NCI-H460 (cell line): ENCODE results near the gene B4GALNT1. TPM values are rescaled to one million over a fixed set of nuclear protein-coding genes. Genes with fewer than 3 reads are reported as not detected.
A peak's percentile ranks its signal among the peaks of the same experiment; 100 is the strongest.
"Not testable (repeated sequence)": the region's sequence is repeated elsewhere in the genome, so short reads cannot be mapped to it uniquely, and the experiment has no call there.

Experiments used
- DNase-seq: peaks from one replicate; pipeline ENCODE4 v3.0.0-alpha.2; 2016; ENCODE audit warnings: low read depth; ENCODE audit errors: extremely low read depth
- polyA plus RNA-seq: library from polyadenylated mRNA; depleted of rRNA; stranded (reverse); fragments of >200 nt; gene quantifications from 2 replicates; pipeline ENCODE4 v1.2.3, GENCODE V29; 2014; cell fraction: nucleus; rRNA removed
- total RNA-seq: library from RNA; depleted of rRNA; stranded (reverse); fragments of >200 nt; shearing (Covaris generic); gene quantifications from 2 replicates; pipeline ENCODE4 v1.2.3, GENCODE V29; 2014; rRNA removed

B4GALNT1 gene
- total RNA-seq, result 43.1 and 46.4 TPM in 2 replicates
- 142 and 146 TPM in 2 replicates for polyA plus RNA-seq

DNA sequence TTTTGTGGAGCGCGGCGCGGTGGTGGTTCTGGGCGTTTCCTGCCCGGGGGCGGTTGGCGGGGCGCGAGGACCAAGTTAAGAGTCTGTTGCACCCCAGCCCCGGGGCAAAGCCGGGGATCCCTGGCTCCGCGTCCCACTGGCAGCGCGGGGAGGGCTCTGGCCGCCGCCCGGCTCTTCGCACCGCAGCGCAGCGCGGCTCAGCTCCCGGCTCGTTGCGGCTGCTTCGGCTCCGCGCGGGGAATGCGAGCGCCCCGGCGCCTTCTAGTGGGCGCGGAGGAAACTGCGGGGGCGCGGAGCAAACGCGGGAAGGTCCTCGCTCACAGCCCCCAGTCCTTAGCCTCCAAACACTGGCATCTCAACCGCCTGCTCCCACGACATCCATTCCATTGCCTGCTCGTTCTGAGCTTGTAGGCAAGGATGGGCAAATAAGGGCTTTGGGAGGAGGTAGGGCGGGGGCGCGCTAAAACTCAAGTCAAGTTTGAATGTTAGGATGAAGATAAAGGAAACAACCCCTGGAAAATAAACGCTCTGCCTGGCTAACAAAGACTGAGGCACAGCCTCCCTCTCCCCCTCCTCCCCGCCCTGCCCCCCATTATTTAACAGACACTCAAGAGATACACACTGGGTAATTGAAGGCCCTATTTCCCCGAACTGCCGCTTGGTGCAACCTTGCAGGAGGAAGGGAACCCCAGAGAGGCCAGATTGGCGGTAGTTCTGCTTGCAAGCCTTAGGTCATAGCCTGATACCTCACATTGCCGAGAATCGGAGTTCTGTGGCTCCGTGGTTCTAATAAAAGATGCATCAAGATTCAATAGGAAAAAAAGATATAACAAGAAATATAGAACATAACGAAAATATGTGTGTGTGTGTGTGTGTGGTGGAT, at the start of gene B4GALNT1:
TSS of gene B4GALNT1 (minus strand) at position 244 of the 883 bp plus-strand sequence. CDS start 1,069 bp downstream, outside the sequence.
- DNase-seq, result peak; percentile 61

- no peak for DNase-seq
Measured at GRCh38 chr12:57679697-57680096, 46.7 kb upstream of the B4GALNT1 start.

- not testable (repeated sequence) for DNase-seq
Measured at GRCh38 chr12:57677947-57678346, 44.9 kb upstream of the B4GALNT1 start.

DNA sequence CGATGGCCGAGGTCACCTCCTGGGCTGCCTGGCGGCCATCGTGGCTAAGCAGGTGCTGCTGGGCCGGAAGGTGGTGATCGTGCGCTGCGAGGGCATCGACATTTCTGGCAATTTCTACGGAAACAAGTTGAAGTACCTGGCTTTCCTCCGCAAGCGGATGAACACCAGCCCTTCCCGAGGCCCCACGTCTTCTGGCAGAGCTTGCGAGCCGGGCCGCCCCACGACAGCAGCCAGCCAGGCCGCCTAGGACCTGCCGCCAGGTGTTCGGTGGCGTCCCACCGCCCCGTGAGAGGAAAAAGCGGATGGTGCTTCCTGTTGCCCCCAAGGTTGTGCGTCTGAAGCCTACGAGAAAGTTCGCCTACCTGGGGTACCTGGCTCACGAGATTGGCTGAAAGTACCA, 41.7 kb upstream of the B4GALNT1 start:
- DNase-seq, result no peak

GRCh38 chr12:57672801-57673200, 39.8 kb upstream of the B4GALNT1 start:
- DNase-seq, result no peak

DNA sequence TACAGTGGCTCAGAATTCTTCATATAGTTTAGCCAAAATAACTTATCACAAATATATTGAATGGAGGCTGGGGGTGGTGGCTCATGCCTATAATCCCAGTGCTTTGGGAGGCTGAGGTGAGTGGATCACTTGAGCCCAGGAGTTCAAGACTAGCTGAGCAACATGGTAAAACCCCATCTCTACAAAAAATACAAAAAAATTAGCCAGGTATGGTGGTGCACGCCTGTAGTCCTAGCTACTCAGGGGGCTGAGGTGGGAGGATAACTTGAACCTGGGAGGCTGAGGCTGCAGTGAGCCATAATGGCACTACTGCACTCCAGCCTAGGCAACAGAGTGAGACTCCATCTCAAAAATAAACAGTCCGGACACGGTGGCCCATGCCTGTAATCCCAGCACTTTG, 38.8 kb upstream of the B4GALNT1 start:
- not testable (repeated sequence) for DNase-seq

DNA sequence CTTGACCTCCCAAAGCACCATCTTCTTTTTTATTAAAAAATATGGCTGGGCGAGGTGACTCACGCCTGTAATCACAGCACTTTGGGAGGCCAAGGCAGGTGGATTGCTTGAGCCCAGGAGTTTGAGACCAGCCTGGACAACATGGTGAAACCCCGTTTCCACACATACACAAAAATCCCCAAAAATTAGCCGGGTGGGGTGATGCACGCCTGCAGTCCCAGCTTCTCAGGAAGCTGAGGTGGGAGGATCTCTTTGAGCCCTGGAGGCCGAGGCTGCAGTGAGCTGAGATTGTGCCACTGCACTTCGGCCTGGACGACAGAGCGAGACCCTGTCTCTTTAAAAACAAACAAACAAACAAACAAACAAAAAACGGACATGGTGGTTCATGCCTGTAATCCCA, 36.7 kb upstream of the B4GALNT1 start:
- not testable (repeated sequence) for DNase-seq

DNA sequence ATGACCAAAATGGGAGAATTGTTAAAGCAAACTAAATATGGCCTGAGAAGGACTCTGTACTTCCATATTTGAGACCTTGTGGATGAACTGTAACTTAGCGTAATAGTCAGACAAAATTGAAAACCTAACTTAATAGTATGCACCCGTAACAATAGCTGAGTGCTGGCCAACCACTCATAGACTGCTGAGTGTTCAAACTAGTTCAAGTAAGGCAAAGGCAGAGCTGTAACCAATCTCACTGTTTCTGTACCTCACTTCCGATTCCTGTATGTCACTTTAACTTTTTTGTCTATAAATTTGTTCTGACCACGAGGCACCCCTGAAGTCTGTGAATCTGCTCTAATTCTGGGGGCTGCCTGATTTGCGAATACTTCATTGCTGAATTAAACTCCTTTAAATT, 33.9 kb upstream of the B4GALNT1 start:
- DNase-seq, result no peak

- DNase-seq, result not testable (repeated sequence)
Measured at GRCh38 chr12:57665066-57665820, 32.2 kb upstream of the B4GALNT1 start.

DNA sequence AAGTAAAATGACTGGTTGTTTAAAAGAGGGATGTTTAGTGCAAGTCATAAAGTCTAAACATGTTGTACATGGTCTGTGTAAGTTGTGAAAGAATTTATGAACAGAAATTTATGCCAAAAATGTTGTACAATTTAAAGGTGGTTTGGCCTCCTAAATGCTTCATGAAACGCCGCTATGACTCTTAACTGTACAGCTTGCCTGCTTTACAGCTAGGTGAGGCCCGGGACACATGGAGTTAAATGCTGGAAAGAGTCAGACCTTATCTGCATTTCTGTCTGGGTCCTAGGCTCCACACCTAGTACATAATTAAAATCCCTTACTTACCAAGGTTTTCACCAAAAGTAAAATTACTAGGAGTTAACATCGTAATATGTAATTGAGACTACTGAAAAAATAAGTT, 28.4 kb upstream of the B4GALNT1 start:
- DNase-seq, result no peak

DNA sequence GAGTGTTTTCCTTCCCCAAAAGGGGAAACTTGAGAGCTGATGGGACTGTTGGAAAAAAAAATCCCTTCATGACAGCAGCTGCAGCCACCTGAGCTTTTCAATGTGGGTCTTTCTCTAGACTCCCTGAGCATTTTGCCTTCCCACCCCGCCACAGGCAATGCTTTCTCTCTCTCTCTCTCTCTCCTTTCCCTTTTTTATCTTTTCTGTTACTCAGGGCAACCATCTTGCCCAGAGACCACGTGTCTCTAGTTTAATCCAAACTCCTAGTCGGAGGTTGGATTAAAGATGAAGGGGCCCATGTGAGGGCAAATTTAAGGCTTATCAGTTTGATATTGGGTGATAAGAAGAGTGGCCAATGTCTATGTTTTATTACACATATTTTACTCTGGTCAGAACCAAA, 25.9 kb upstream of the B4GALNT1 start:
- no peak for DNase-seq

GRCh38 chr12:57657744-57658143, 24.7 kb upstream of the B4GALNT1 start:
- no peak for DNase-seq

- not testable (repeated sequence) for DNase-seq
Measured at GRCh38 chr12:57656408-57656807, 23.4 kb upstream of the B4GALNT1 start.

DNA sequence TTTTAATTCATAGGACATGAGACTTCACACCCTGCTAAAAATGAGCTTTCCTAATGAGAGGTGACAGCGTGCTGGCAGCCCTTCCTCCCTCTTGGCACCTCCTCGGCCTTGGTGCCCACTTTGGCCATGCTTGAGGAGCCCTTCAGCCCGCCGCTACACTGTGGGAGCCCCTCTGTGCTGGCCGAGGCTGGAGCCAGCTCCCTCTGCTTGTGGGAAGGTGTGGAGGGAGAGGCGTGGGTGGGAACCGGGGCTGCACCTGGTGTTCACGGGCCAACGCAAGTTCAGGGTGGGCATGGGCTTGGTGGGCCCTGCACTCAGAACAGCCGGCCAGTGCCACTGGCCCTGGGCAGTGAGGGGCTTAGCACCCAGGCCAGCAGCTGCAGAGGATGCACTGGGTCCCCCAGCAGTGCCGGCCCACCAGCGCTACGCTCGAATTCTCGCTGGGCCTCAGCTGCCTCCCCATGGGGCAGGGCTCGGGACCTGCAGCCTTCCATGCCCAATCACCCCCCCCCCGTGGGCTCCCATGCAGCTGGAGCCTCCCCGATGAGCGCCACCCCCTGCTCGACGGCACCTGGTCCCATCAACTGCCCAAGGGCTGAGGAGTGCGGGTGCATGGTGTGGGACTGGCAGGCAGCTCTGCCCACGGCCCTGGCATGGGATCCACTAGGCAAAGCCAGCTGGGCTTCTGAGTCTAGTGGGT, 22.7 kb upstream of the B4GALNT1 start:
- no peak for DNase-seq

GRCh38 chr12:57654042-57654441, 21.0 kb upstream of the B4GALNT1 start:
- DNase-seq, result no peak

DNA sequence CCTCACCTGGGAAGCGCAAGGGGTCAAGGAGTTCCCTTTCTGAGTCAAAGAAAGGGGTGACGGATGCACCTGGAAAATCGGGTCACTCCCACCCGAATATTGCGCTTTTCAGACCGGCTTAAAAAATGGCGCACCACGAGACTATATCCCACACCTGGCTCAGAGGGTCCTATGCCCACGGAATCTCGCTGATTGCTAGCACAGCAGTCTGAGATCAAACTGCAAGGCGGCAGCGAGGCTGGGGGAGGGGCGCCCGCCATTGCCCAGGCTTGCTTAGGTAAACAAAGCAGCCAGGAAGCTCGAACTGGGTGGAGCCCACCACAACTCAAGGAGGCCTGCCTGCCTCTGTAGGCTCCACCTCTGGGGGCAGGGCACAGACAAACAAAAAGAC, 13.7 kb upstream of the B4GALNT1 start:
- not testable (repeated sequence) for DNase-seq

GRCh38 chr12:57645990-57646658, 13.1 kb upstream of the B4GALNT1 start:
- not testable (repeated sequence) for DNase-seq

DNA sequence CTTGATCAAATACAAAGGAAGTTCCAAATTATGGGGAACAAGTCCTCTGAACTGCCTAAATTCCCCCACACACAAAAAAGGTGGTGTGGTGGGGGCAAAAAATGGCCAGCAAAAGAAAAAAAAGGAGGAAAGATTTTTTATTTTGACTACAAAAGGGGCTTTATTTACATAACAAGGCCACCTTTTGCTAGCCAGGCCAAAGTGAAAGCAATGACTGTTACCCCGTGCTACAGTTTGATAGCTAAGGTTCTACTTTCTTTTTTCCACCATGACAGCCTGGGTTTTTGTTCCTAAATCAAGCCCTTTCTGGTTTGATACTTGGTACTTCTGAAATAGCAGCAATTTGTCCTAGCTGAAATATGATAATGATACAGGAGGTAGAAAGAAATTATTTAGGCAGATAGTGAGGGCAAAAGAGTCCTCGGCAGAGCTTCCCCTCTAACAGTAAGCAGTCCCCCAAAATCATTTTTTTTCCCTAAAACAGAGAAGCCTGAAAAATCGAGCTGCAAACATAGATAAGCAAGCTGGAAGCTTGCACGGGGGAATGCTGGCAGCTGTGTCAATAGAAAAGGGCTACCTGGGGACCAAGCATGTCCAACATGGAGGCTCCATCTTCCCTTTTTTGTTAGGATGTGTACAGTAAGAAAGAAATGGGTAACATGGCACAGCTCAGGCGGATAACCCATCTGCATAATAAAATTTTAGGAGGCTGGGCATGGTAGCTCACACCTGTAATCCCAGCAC, 8.9 kb upstream of the B4GALNT1 start:
- no peak for DNase-seq

- DNase-seq, result no peak
Measured at GRCh38 chr12:57640175-57641042, 7.4 kb upstream of the B4GALNT1 start.
